Stimulated activated CD8-positive, alpha-beta memory T cell treated with anti-CD3 and anti-CD28 coated beads, Interleukin-12 subunit alpha, Interleukin-12 subunit beta, amount 100 ng/mL, for 24 hours (primary cell): ENCODE results near the gene SPINT2.
A peak's percentile ranks its signal among the peaks of the same experiment; 100 is the strongest.
"Not testable (repeated sequence)": the region's sequence is repeated elsewhere in the genome, so short reads cannot be mapped to it uniquely, and the experiment has no call there.

Experiments used
- DNase-seq: peaks from one replicate; pipeline ENCODE4 v3.0.0-alpha.2; 2020; ENCODE audit errors: extremely low read depth

Gene SPINT2

GRCh38 chr19:38264486-38265212 lies at the start of gene SPINT2:
Gene SPINT2 (plus strand): TSS chr19:38264573. CDS start chr19:38264893, 320 bp downstream.
- no peak for DNase-seq

- DNase-seq, result no peak
These were observed 47.4 kb upstream of the SPINT2 start for GRCh38 chr19:38216785-38217641.

GRCh38 chr19:38218204-38218603 lies 46.2 kb upstream of the SPINT2 start:
- no peak for DNase-seq

GRCh38 chr19:38219221-38219620 lies 45.2 kb upstream of the SPINT2 start:
- no peak for DNase-seq

GRCh38 chr19:38221421-38221820 lies 43.0 kb upstream of the SPINT2 start:
- no peak for DNase-seq

- no peak for DNase-seq
These were observed 42.2 kb upstream of the SPINT2 start for GRCh38 chr19:38221919-38222830.

GRCh38 chr19:38223119-38223523 lies 41.3 kb upstream of the SPINT2 start:
- no peak for DNase-seq

GRCh38 chr19:38223617-38224013 lies 40.8 kb upstream of the SPINT2 start:
- no peak for DNase-seq

GRCh38 chr19:38224014-38224862 lies 40.1 kb upstream of the SPINT2 start, which contains the start of gene DPF1:
Gene DPF1 (minus strand): TSS chr19:38224222. CDS start chr19:38224142, 80 bp downstream.
- peak; percentile 23 for DNase-seq

- not testable (repeated sequence) for DNase-seq
These were observed 39.5 kb upstream of the SPINT2 start for GRCh38 chr19:38224863-38225218.

GRCh38 chr19:38227287-38228004 lies 36.9 kb upstream of the SPINT2 start:
- DNase-seq, result no peak

GRCh38 chr19:38228005-38228377 lies 36.4 kb upstream of the SPINT2 start:
- no peak for DNase-seq

GRCh38 chr19:38228491-38229439 lies 35.6 kb upstream of the SPINT2 start:
- DNase-seq, result no peak

GRCh38 chr19:38229585-38230073 lies 34.7 kb upstream of the SPINT2 start:
- DNase-seq, result peak; percentile 43

- DNase-seq, result not testable (repeated sequence)
These were observed 33.8 kb upstream of the SPINT2 start for GRCh38 chr19:38230506-38231133.

GRCh38 chr19:38231918-38232317 lies 32.5 kb upstream of the SPINT2 start:
- DNase-seq, result no peak

GRCh38 chr19:38233740-38234251 lies 30.6 kb upstream of the SPINT2 start:
- DNase-seq, result peak; percentile 50

- no peak for DNase-seq
These were observed 29.8 kb upstream of the SPINT2 start for GRCh38 chr19:38234615-38235014.
